ENCODE data around the gene CACNA1E. TPM values are rescaled to one million over a fixed set of nuclear protein-coding genes. Genes with fewer than 3 reads are reported as not detected.

Gene CACNA1E
- total and polyA plus RNA-seq, 2 of the 4 experiments (the other 2 are of a cell fraction) = not detected

DNA sequence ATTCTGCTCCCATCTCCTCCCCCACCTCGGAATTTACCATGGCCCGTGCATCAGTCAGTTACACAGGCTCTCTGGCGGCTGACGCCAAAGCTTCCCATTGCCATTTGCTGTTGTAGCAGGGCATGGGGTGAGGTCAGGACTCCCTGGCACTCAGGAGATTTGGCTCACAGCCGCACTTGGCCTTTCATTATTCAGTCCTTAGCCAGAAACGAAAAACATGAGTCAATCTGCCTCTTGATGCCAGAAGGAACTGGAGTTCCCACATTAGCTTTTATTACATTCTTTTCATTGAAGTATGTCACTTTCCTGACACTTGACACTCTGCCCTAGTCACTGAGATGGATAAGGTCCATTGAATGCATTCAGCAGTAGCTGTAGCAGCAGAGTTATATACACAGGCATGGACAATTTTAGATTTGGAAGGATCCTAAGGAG is 260.6 kb downstream of the CACNA1E start:
- H3K4me2 ChIP-seq (ENCODE audit: low read depth, low read length) = no peak overlapping the region
- no peak overlapping the region for H2AK9ac ChIP-seq (replicated peaks; ENCODE audit: low read depth, low read length, poor library complexity)
- no peak overlapping the region for H3K14ac ChIP-seq (replicated peaks; ENCODE audit: low read depth, low read length)
- DNase-seq = no peak
- peaks cover 7% of the 10 kb centered on the region; the same call in 1 of the 2 replicates for H3K9me3 ChIP-seq (ENCODE audit: control insufficient read depth, insufficient read depth, low read length)
- H2BK20ac ChIP-seq (ENCODE audit: low read depth, low read length) = no peak overlapping the region
- no peak overlapping the region for H3K23ac ChIP-seq (ENCODE audit: low read depth, low read length)
- H4K20me1 ChIP-seq (ENCODE audit: insufficient read depth, low read length) = no peaks in the 10 kb centered on the region
- H3K9ac ChIP-seq (ENCODE audit: low read depth, low read length) = no peak overlapping the region
- H3K27me3 ChIP-seq (ENCODE audit: control insufficient read depth, insufficient read depth, low read length) = no peaks in the 10 kb centered on the region
- no peak overlapping the region for H2BK120ac ChIP-seq (ENCODE audit: low read depth, low read length)
- in situ Hi-C loops (cut with MboI; ENCODE audit: low sequenced_read_pairs) = no loop called here
- no CpG with 5 or more reads among the region's 6 CpGs for WGBS, 2 experiments (ENCODE audit: extremely low coverage in 2 of 2, insufficient read length in 1 of 2)
- no peaks in the 10 kb centered on the region for H3K36me3 ChIP-seq (ENCODE audit: control insufficient read depth, insufficient read depth, low read length)
- H3K18ac ChIP-seq (ENCODE audit: low read depth, low read length) = no peak overlapping the region
- TF ChIP-seq CEBPB (IDR thresholded peaks at IDR 0.05; ENCODE audit: low read depth, low read length) (no peak), FOS (IDR thresholded peaks at IDR 0.05; ENCODE audit: low read depth, low read length) (no peak), MXI1 (IDR thresholded peaks at IDR 0.05; ENCODE audit: borderline replicate concordance, low read depth, low read length) (no peak), RCOR1 (IDR thresholded peaks at IDR 0.05; ENCODE audit: insufficient replicate concordance, low read length) (no peak), SMC3 (IDR thresholded peaks at IDR 0.05; ENCODE audit: low read depth, low read length) (no peak), BHLHE40 (IDR thresholded peaks at IDR 0.05; ENCODE audit: low read depth, low read length) (no peak), POLR2A (IDR thresholded peaks at IDR 0.05; ENCODE audit: low read depth, low read length) (no peak), RFX5 (IDR thresholded peaks at IDR 0.05; ENCODE audit: low read depth, low read length) (no peak)
- TF ChIP-seq, protein P1, sequence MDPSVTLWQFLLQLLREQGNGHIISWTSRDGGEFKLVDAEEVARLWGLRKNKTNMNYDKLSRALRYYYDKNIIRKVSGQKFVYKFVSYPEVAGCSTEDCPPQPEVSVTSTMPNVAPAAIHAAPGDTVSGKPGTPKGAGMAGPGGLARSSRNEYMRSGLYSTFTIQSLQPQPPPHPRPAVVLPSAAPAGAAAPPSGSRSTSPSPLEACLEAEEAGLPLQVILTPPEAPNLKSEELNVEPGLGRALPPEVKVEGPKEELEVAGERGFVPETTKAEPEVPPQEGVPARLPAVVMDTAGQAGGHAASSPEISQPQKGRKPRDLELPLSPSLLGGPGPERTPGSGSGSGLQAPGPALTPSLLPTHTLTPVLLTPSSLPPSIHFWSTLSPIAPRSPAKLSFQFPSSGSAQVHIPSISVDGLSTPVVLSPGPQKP (IDR thresholded peaks at IDR 0.05; ENCODE audit: borderline replicate concordance, low read depth, low read length) = no peak
- TF ChIP-seq, protein P2, sequence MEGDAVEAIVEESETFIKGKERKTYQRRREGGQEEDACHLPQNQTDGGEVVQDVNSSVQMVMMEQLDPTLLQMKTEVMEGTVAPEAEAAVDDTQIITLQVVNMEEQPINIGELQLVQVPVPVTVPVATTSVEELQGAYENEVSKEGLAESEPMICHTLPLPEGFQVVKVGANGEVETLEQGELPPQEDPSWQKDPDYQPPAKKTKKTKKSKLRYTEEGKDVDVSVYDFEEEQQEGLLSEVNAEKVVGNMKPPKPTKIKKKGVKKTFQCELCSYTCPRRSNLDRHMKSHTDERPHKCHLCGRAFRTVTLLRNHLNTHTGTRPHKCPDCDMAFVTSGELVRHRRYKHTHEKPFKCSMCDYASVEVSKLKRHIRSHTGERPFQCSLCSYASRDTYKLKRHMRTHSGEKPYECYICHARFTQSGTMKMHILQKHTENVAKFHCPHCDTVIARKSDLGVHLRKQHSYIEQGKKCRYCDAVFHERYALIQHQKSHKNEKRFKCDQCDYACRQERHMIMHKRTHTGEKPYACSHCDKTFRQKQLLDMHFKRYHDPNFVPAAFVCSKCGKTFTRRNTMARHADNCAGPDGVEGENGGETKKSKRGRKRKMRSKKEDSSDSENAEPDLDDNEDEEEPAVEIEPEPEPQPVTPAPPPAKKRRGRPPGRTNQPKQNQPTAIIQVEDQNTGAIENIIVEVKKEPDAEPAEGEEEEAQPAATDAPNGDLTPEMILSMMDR (conservative IDR thresholded peaks at IDR 0.05; ENCODE audit: low read depth, low read length) = no peak
- H4K8ac ChIP-seq (ENCODE audit: low read depth in 2 of 2, low read length in 2 of 2) = no peak overlapping the region
- no peak overlapping the region for H3K4ac ChIP-seq (ENCODE audit: low read depth, low read length)
- dilution Hi-C loops (cut with HindIII; ENCODE audit: low sequenced_read_pairs, unreplicated experiment) = no loop called here
- H3K9me1 ChIP-seq (ENCODE audit: insufficient read depth, low read length) = no peaks in the 10 kb centered on the region
- no peaks in the 10 kb centered on the region for H3K4me1 ChIP-seq (ENCODE audit: control insufficient read depth, insufficient read depth, low read length)
- intact Hi-C loops (cut with micrococcal nuclease) = no loop called here
- ChIA-PET CTCF (no interaction called here), POLR2A (ENCODE audit: unreplicated experiment) (no interaction called here)
- no peaks in the 10 kb centered on the region for H3K79me1 ChIP-seq (ENCODE audit: low read depth in 1 of 2, low read length in 2 of 2)
- no peak overlapping the region for H2AFZ ChIP-seq (replicated peaks; ENCODE audit: low read length, poor library complexity)
- no peak overlapping the region for H4K91ac ChIP-seq (ENCODE audit: insufficient read depth, low read depth, low read length)
- no peak overlapping the region for H3K56ac ChIP-seq (ENCODE audit: extremely low read depth, insufficient read depth, low read length)
- no peak overlapping the region for H2BK5ac ChIP-seq (ENCODE audit: low read depth, low read length, poor library complexity, severe bottlenecking)
- BruUV-seq (replicated peaks) = no TSS peak
- H4K5ac ChIP-seq (ENCODE audit: low read depth, low read length) = no peak overlapping the region
- H3K4me3 ChIP-seq (ENCODE audit: insufficient read depth, low read depth, low read length) = no peak overlapping the region
- no peak overlapping the region for H2BK15ac ChIP-seq (ENCODE audit: low read depth, low read length)
- H2AK5ac ChIP-seq (ENCODE audit: low read depth, low read length) = no peak overlapping the region
- ATAC-seq (ENCODE audit: low read depth) = no peak
- H3K27ac ChIP-seq (ENCODE audit: insufficient read depth, low read length) = no peak overlapping the region

All from IMR-90 (cell line).